HG03097 (cell line): Measurements from ENCODE around the gene CDH23.

Experiments used
- ATAC-seq: cut with Tn5 transposase; IDR thresholded peaks from one replicate; pipeline ENCODE4 v1.9.1; 2021; ENCODE audit not compliant: unreplicated experiment, low FRiP score

Gene CDH23

DNA sequence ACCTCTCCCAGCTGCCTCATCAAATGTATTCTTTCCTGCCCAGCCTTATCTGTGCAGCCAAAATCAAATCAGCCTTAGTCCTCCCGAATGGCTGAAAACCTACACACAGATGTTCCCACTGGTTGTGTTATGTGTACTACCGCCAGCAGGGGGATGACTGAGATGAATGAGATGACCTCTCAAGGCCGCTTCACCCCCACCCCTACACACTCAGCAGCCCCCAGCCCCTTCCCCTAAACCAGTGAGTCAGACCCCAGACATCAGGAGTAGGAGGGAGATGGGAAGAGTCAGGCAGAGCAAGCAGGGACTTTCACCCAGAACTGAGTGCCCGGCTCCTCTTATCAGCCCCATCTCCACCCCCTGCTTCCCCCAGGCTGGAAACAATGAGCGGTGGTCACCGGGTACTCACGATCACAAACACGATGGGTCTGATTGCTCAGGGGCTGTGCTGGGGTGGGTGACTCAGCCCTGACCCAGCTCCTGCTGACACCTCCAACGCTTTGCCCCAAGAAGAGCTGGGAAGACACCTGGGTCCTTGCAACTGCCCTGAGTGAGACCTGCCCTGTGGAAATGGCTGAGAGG, 329.4 kb downstream of the CDH23 start:
- no peak for ATAC-seq

DNA sequence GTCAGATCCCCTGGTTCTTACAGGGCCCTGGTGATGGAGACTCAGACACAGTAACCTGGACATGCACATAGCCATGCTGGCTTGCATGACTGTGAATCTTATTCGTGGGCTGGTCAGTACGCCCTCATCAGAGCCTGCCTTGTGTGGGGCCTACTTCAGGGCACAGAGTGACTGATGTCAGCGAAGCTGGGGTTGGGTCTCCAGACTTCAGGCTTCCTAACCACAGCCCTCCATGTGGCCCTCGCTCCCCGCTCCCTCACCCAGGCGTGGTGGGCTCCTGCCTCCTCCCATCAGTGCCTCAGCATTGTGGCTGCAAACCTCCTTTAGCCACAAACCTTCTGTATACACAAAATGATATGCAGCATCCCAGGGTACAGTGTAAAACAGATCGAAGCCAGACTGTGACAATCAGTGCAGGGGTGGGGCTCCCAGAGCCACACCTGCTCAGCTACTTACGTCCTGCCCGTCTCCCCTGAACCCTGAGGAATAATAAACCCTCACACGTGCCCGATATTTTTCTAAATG, 329.9 kb downstream of the CDH23 start:
- ATAC-seq, result no peak

DNA sequence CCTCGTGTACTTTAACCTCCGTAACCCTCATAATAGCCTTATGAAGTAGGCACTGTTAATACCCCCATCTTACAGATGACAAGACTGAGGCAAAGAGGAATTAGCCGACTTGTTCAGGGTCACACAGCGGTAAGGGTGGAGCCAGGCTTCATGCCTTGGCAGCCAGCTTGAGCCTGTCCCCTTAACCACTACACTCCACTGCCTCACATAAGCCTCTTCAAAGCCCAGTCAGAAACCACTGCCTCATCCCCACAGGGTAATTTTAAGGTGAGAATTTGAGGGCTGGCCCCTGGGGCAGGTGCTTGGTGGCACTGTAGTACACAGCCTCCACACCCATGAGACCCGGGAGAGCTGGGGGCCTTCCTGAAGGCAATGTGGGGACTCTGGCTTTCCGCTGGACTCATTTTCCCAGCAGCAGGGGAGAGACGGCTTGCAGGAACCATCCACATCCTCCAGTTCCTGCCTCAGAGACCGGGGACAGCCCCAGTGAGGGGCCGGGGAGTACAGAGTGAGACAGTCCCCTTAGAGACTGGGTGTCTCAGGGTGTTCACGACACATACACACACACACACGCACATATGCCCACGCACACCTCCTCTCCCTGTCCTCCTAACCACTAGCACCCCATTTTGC, 330.5 kb downstream of the CDH23 start:
- peak; percentile 30 for ATAC-seq

DNA sequence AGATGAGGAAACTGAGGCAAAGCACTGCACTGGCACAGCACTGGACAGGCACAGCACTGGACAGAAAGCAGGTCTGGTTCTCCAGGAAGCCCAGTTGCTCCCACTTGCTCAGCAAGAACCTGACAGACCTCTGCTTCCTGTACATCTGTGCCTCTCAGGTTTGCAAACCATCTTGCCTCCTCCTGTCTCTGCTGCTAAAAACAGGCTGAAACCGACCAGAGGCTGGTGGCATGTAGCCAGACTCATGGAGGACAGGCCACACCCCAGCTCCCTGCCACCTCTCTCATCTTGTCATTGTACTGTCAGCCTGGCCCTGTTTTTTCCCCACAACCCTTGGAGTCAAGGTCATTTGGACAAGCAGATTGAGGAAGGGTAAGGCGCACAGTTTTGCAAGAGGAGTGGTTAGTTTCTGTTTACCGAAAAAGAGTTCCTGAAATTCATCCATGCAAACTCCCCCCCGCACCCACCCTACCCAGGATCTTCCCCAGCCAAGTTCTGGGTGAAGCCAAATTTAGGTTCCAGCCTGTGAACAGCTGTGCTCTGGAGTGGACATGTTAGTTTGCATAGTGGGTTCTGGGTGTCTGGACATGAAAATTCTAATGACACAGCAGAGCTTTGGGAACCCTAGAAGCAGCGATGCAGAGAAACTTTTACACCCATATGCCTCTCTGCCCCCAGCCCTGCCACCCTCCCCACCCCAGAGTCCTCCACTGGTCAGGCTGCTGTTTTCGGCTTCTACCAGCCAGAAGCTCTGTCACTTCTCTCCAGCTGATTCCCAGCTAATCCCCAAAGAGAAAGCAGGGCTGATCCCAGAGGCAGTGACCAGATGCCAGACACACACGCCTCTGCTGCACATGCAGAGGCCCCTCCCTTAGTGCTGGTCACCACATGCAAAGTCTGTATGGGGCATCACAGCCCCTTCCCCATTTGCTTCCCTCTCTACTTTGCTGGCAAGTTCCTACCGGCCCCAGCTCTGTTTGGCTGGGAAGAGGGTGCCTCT, 331.3 kb downstream of the CDH23 start:
- peak; percentile 43 for ATAC-seq

DNA sequence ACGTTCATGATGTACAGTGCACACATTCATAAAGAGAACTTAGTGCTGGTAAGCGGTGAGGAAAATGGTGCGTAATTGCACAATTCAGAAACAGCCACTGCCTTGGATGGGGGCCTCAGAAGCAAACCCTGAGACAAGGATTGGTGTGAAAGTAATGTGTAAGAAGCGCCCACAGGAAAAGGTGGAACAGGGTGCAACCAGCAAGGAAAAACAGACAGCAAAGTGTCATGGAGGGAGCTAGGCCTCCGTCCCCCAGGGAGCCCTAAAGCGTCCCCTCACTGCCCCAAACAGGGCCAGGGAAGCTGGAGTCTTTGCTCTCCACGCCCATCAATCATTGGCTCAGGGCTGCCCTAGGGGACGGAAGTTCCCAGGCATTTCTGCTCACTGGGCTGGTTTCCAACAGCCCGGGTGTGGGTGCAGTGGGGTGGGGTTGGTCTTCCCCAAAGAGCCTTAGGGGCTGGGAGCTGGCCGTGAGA, 332.5 kb downstream of the CDH23 start:
- no peak for ATAC-seq

DNA sequence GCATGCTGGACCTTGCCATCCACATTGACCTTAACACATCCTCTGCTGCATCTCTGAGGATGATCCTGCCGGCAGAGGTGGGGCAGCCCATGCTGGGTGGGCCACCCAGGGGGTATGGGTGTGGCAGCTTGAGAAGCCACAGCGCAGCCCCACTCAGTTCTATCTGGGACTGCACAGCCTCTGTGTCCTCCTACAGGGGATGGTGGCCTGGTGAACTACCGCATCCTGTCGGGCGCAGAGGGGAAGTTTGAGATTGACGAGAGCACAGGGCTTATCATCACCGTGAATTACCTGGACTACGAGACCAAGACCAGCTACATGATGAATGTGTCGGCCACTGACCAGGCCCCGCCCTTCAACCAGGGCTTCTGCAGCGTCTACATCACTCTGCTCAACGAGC, 335.1 kb downstream of the CDH23 start:
- no peak for ATAC-seq

DNA sequence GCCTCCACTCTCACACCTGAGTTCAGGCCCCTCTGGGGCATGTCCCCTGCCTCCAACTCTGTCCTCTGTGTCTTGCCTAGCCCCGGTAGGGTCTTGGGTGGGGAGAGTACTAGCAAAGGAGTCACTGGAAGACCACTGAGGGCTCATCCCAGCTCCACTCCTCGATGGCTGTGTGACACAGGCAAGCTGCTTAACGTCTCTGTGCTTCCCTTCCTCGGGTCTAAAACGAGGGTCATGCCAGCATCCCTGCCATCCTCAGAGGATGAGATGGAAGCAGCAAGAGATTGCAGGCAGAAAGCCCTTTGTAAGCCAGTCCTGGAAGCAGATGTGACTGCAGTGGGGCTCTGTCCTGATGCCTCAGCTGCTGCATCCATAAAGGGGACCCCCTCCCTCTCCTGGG, 338.1 kb downstream of the CDH23 start:
- no peak for ATAC-seq

DNA sequence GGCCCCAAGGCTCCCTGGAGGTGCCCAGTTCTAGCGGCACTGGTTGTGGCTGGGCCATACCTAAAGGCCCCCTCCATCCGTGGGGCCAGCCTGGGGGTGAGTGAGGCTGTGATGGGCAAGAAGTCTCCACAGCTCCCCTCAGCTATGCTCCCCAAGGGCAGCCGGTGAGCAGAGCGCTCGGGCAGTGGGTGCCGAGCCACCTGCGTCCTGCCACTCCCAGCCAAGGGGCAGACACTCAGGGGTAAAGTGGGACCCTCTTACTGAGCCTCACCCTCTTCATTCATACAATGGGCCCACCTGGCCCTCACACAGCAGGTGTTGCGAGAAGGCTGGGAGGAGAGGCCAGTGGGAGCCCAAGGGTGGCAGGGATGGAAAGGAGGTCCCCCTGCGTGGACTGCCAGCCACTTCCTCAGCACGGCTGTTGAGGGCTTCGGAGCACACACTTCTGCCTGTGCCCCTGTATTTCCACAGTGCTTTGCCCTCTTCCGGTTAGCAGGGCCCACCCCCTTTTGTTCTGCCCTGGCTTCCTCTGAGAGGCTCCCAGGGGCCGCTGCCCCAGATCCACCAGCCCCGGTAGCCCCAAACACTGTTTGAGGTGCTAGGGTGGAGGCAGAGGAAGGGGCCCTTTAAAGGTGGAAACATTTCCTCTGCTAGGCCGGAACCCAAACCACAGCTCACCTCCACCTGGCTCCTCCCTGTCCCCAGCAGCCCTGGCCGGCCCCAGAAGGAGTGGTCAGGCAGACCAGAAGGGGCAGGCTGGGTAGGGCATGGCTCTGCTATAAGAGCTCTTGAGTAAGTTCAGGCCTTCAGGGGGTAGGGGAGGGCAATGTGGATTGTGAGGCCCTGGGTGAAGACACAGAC, 339.2 kb downstream of the CDH23 start:
- ATAC-seq, result no peak

DNA sequence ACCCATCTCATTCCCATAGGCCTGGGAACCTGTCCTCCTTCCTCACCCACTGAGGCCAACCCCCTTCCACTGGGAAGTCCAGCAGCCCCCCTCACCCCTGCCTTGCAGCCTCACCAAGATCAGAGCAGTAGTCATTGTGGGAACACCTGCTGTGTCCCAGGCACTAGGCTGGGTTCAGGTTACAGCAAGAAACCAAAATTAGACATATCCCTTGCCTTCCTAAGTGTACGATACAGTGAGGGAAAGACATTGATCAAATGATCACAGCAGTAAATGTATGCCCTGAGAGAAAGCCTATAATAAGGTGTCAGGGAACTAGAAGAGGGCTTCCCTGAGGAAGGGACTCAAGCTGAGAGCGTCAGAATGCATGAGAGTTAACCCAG, 339.8 kb downstream of the CDH23 start:
- ATAC-seq, result no peak

DNA sequence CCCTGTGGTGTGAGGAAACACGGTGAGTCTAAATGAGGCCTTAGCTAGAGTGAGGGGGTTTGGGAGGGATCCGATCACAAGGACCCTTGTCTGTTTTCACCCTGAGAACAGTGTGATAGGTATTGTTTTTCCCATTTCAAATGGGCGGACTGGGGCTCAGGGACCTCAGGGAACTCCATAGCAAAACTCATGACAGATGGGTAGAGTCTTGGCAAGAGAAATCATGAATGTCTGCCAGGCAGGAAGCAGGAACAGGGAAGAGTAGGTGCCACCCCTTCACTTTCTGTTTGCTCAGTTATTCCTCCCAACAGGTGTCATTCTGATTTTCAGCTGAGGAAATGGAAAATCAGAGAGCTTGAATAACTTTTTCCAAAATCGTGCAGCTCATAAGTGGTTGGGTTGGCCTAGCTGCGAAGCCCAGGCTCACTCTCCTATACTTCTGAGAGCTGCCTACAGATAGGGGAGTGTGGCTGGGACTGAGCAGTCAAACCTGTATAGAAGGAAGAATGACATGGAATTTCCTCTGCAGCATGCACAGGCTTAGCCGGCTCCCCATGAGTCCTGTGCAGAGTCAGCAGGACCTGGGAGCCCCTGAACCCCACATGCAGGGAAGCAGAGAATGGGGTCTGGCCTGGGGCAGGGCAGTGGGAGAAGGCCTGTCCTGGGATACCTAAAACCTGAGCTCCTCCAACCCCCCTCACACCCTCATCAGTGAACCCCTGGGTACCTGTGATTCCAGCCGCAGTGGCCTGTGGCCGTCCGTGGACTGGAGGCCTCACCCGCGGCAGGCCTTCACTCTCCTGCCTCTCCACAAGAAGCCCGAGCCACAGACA, 340.5 kb downstream of the CDH23 start:
- no peak for ATAC-seq

DNA sequence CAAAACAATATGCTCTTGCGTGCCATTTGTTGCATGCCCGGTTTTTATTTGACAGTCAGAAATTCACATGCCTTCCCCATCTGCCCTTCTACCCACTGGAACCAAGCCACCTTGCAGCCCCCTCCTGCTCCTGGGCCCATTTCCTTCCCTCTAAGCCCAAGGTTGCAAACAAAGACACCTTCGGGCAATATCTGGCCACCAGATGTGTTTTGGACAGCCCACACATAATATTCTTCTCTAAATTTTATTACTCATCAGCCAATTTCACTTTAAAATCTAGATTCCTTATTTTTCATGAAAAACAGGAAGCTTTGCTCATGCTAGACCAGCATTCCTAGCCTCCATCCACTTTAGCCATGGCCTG, 341.1 kb downstream of the CDH23 start:
- ATAC-seq, result no peak

DNA sequence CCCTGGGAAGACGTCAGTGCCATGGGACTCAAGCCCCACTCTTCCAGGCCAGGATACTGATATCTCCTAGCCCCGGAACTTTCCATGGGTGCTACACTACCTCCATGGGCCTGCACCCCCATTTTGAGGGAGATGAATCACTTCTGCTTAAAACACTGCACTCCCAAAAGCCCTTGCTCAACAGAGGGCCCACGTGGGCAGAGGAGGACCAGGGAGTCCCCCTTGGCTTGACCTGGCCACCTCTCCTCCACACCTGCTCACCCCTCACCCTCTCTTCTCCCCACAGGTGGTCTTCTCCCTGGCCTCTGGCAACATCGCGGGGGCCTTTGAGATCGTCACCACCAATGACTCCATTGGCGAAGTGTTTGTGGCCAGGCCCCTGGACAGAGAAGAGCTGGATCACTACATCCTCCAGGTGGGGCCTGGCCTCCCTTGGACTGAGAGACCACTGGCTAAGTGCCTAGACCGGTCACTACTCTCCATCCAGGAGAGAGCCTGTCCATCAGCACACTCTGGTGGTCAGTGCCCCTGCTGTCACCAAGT, 342.7 kb downstream of the CDH23 start:
- no peak for ATAC-seq

DNA sequence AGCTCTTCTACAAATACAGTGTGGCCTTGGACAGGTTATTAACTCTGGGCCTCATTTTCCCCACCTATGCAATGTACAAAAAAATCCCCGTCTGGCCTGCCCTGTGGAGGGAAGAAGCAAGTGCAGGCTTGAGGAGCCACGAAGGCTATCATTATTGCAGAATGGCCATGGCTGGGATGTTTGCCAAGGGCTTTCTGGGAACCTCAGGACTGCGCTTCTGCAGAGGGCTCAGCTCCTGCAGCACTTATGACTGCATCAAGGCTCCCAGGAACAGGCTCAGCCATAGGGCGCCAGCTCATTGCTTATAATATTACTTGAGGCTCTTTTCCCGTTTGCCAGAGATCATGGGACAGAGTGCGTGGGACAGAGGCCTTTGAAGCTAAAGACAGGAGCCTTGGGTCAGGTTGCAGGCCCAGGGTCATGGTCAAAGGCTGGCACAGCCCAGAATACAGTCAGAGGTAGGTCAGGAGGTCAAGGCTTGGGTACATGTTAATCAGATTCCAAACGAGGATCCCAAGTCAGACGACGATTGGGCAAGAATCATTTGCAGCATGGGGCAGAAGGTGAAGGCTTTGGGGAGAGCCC, 343.4 kb downstream of the CDH23 start:
- ATAC-seq, result no peak

DNA sequence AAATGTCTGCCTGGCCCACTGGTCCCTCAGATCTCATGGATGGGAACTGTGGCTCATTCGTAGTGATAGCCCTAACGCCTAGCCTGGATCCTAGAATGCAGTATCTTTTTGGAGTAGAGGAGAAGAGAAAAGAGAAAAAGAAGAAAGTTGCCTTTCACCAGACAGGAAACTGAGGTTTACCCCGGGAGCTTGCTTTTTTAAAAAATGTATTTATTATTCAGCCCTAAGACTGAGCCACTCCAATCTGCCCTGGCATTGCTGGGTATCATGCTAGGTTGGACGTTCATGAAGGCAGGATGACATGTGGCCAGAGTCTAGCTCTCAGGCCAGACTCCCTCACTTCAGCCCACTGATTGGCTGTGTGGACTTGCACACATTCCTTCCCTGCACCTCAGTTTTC, 344.3 kb downstream of the CDH23 start:
- no peak for ATAC-seq

DNA sequence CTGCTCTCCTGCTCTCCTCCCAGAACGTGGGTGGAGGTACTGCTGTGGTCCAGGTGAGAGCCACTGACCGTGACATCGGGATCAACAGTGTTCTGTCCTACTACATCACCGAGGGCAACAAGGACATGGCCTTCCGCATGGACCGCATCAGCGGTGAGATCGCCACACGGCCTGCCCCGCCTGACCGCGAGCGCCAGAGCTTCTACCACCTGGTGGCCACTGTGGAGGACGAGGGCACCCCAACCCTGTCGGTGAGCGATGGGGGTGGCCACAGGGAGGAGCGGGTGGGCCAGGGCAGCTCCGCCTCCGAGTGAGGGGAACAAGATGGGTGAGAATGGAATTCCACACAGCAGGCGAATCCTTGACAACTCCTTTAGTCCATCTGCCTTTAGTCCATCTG, 345.0 kb downstream of the CDH23 start:
- no peak for ATAC-seq

DNA sequence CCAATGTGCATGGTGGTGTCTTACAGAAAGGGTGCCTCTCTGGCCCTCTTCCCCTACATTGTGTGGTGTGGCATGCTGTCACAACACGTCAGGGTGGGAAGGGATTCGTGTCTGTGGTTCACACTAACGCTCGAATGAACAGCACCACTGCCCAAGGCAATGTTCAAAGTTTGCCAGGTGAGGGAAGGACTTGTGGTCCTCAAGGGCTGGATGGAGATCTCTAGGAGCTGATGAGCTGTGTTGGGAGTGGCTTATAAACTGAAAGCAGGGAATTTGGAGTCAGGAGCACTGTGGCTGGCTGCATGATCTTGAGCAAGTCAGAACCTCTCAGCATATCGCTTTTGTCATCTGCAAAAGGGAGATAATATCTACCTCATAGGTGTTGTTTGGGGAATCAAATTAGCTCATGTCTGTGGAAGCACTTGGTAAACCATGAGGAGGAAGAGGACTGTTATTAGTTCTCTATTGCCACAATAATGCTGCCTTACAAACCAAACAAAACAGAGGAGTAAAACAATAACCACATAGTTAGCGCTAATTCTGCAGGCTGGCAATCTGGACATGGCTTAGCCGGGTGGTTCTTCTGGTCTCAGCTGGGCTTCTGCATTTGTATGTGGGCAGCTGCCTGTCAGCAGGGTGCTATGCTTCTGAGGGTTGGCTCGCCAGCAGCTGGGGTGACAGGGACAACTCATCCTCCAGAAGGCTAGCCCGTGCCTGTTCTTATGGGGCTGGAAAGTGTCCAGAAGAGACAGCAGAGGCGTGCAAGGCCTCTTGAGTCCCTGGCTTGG, 345.8 kb downstream of the CDH23 start:
- ATAC-seq, result no peak

DNA sequence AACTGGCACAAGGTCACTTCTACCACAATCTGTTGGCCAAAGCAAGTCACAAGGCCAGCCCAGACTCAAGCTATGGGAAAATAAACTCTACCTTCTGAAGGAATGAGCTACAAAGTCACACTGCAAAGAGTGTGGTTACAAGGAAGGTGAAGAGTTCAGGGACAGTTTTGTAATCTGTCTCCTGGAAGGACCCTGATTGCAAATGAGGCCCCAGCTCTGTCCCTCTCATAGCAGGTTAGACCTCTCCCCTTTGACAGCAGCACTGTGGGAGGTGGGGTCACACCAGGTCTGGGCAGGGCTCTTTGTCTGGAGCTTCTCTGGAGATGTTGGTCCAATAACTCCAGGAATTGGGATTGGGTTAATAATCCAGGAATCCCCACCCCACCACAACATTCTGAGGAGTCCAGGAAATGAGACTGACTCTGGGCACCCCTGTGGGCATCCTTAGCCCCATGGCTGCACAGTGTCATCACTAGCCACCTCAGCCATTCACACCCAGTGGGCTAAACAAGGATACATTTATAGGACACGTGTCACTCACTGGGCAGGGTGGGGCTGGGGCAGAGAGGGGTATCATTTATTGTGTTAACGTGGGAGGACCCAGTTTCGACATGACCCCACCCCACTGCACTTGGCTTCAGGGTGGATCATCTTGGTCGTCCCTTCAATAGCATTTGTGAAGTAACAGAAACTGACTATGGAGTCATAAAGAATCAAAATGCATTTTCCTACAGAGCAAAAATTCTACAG, 346.5 kb downstream of the CDH23 start:
- no peak for ATAC-seq
